Stimulated activated CD4-positive, alpha-beta T cell treated with anti-CD3 and anti-CD28 coated beads, Interleukin-2, amount 100 ng/mL, for 4 hours (primary cell): ENCODE measurements around the gene UPK3A.
"Not testable (repeated sequence)": the region's sequence is repeated elsewhere in the genome, so short reads cannot be mapped to it uniquely, and the experiment has no call there.

Experiments used
- DNase-seq: peaks from one replicate; pipeline ENCODE4 v3.0.0-alpha.2; 2020; ENCODE audit warnings: low read depth

UPK3A gene

GRCh38 chr22:45281010-45281409 lies 3.7 kb upstream of the UPK3A start:
- no peak for DNase-seq

- DNase-seq, result no peak
These were observed 712 bp downstream of the UPK3A start for GRCh38 chr22:45285263-45286058.

- no peak for DNase-seq
These were observed 2.3 kb downstream of the UPK3A start for GRCh38 chr22:45286854-45287551.

GRCh38 chr22:45290410-45290936 lies 5.7 kb downstream of the UPK3A start:
- no peak for DNase-seq

- DNase-seq, result no peak
These were observed 6.5 kb downstream of the UPK3A start for GRCh38 chr22:45291061-45291930.

- no peak for DNase-seq
These were observed 7.2 kb downstream of the UPK3A start for GRCh38 chr22:45291931-45292290.

- no peak for DNase-seq
These were observed 8.1 kb downstream of the UPK3A start for GRCh38 chr22:45292731-45293442.

- no peak for DNase-seq
These were observed 9.3 kb downstream of the UPK3A start for GRCh38 chr22:45294030-45294429.

GRCh38 chr22:45295004-45295403 lies 10.3 kb downstream of the UPK3A start:
- DNase-seq, result not testable (repeated sequence)

- DNase-seq, result no peak
These were observed 10.7 kb downstream of the UPK3A start for GRCh38 chr22:45295492-45295891.

GRCh38 chr22:45296628-45297297 lies 12.0 kb downstream of the UPK3A start:
- DNase-seq, result no peak

- no peak for DNase-seq
These were observed 14.3 kb downstream of the UPK3A start for GRCh38 chr22:45298934-45299505.

GRCh38 chr22:45302751-45303150 lies 18.0 kb downstream of the UPK3A start:
- DNase-seq, result no peak

- no peak for DNase-seq
These were observed 18.4 kb downstream of the UPK3A start for GRCh38 chr22:45303181-45303580.

GRCh38 chr22:45304971-45305370 lies 20.2 kb downstream of the UPK3A start:
- DNase-seq, result no peak

- DNase-seq, result no peak
These were observed 20.8 kb downstream of the UPK3A start for GRCh38 chr22:45305456-45306075.

GRCh38 chr22:45306139-45306538 lies 21.4 kb downstream of the UPK3A start:
- DNase-seq, result no peak

GRCh38 chr22:45308391-45308956 lies 23.7 kb downstream of the UPK3A start:
- no peak for DNase-seq

GRCh38 chr22:45308957-45309421 lies 24.2 kb downstream of the UPK3A start:
- DNase-seq, result no peak
